KOPT-K1 (cell line): ENCODE results near the gene LGMN.
"Not testable (repeated sequence)": the region's sequence is repeated elsewhere in the genome, so short reads cannot be mapped to it uniquely, and the experiment has no call there.

Source experiments
- H3K27ac ChIP-seq: fragments of 200-600 bp; sonication (generic); 2 replicates; pipeline ENCODE4 v1.5.1; 2016; ENCODE audit warnings: antibody characterized with exemption, mild to moderate bottlenecking, low read depth, low read length; ENCODE audit not compliant: poor library complexity, severe bottlenecking
- H3K36me3 ChIP-seq: fragments of 200-600 bp; sonication (generic); 2 replicates; pipeline ENCODE4 v1.5.1; 2017; ENCODE audit warnings: antibody characterized with exemption, mild to moderate bottlenecking, low read length, moderate library complexity; ENCODE audit not compliant: insufficient read depth
- H3K9me3 ChIP-seq: fragments of 200-600 bp; sonication (generic); 2 replicates; pipeline ENCODE4 v1.5.1; 2017; ENCODE audit warnings: antibody characterized with exemption, low read length, mild to moderate bottlenecking; ENCODE audit not compliant: insufficient read depth, poor library complexity, severe bottlenecking

LGMN gene

GRCh38 chr14:92750222-92750728, 1.8 kb upstream of the LGMN start:
- H3K9me3 ChIP-seq: peaks cover 33% of the 10 kb centered on the region

DNA sequence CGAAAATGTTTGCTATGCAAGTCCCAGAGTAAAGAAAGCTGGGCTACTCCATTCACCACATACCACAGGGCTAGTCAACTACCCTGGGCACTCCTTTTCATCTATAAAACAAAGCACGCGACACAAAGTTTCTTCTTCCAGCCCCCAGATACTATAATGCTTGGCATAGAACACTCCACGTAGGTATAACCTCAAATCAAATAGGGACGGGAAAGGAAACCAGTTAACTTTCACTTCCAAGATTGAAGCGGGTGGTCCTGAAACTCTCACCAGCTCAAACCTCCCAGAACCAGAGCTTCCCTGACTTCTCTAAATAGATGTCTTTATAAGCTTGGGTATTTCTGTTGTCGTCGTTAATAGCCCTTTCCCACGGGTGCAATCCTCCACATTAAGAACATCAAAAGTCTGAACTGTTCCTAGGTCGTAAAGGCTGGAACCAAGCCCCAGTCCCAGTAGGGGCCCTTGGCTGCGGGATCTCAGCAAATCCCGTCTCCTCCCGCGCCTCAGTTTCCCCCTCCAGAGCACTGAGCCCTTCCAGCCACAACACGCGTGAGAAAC, 647 bp downstream of the LGMN start:
- no peak overlapping the region for H3K27ac ChIP-seq
- no peaks in the 10 kb centered on the region for H3K36me3 ChIP-seq
- peaks cover 33% of the 10 kb centered on the region for H3K9me3 ChIP-seq

More at GRCh38 chr14:92750222-92750728, 1.8 kb upstream of the LGMN start:
- H3K36me3 ChIP-seq: not testable (repeated sequence)
- peak overlapping the region; percentile 85 for H3K27ac ChIP-seq

DNA sequence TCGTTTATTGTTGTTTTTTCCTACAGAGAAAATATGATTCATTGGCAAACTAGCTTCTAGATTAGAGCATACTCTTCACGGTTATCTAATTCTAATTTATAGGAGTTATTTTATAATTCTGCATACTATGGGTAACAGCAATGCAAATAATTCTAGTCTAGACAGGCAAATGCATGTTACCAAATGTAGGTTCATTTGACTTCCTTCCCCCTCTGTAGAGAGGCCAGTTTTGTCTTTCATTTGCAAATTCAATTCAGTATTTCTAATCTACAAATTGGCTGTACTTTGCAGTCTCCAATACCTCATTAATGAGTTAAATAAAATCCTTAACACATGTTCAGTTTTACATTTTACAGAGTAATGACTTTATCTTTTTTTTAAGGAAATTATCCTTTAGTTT, 4.2 kb downstream of the LGMN start:
- Histone ChIP-seq H3K27ac (no peak overlapping the region), H3K9me3 (peaks cover 27% of the 10 kb centered on the region), H3K36me3 (no peaks in the 10 kb centered on the region)

- Histone ChIP-seq H3K9me3 (no peaks in the 10 kb centered on the region), H3K27ac (no peak overlapping the region), H3K36me3 (no peaks in the 10 kb centered on the region)
Measured at GRCh38 chr14:92740440-92740839, 8.0 kb downstream of the LGMN start.

GRCh38 chr14:92737619-92738188, 10.7 kb downstream of the LGMN start:
- peak overlapping the region; percentile 60 for H3K27ac ChIP-seq
- no peaks in the 10 kb centered on the region for H3K9me3 ChIP-seq
- H3K36me3 ChIP-seq: no peaks in the 10 kb centered on the region

- H3K27ac ChIP-seq: peak overlapping the region; percentile 60
- peaks cover 4% of the 10 kb centered on the region for H3K9me3 ChIP-seq
- H3K36me3 ChIP-seq: no peaks in the 10 kb centered on the region
Measured at GRCh38 chr14:92737206-92737605, 11.2 kb downstream of the LGMN start.

GRCh38 chr14:92735344-92735743, 13.1 kb downstream of the LGMN start:
- no peaks in the 10 kb centered on the region for H3K36me3 ChIP-seq
- H3K27ac ChIP-seq: no peak overlapping the region
- peaks cover 15% of the 10 kb centered on the region for H3K9me3 ChIP-seq

GRCh38 chr14:92734618-92735017, 13.8 kb downstream of the LGMN start:
- no peaks in the 10 kb centered on the region for H3K36me3 ChIP-seq
- no peak overlapping the region for H3K27ac ChIP-seq
- H3K9me3 ChIP-seq: peaks cover 15% of the 10 kb centered on the region

DNA sequence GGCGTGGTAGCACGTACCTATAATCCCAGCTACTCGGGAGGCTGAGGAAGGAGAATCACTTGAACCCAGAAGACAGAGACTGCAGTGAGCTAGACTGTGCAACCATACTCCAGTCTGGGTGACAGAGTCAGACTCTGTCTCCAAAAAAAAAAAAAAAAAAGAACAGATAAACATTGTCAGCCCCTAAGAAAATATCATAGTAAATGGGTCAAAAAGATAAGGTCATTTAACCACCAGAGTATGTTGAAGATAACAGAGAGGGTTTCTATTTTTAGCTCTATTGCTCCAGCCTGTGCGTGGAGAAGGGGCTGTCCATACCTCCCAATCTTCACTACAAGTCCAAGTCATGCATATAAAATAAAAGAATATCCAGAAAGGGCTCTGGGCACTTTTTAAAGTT, 15.4 kb downstream of the LGMN start:
- H3K36me3 ChIP-seq: no peaks in the 10 kb centered on the region
- H3K27ac ChIP-seq: no peak overlapping the region
- H3K9me3 ChIP-seq: peaks cover 15% of the 10 kb centered on the region

DNA sequence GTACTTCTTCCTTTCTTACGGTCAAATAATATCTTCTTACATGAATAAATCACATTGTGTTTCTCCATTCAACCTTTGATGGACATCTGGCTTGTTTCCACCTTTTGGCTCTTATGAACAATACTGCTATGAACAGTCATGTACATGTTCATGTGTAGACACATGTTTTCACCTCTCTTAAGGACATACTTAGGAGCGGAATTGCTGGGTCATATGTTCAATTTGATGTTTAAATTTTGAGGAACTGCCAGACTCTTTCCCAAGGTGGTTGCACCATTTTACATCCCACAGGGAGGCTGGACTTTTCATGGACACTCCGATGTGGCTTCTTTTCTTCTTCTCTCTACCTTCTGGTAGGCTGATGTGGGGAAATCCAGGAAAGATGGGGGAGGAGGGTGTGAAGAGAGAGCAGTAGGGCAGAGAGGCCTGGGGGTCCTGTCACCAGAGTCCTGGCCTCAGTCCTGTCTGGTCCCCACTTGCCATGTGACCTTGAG, 16.8 kb downstream of the LGMN start:
- Histone ChIP-seq H3K36me3 (no peaks in the 10 kb centered on the region), H3K9me3 (peaks cover 15% of the 10 kb centered on the region), H3K27ac (no peak overlapping the region)

- Histone ChIP-seq H3K27ac (no peak overlapping the region), H3K36me3 (no peaks in the 10 kb centered on the region)
Measured at GRCh38 chr14:92729634-92730358, 18.6 kb downstream of the LGMN start.

DNA sequence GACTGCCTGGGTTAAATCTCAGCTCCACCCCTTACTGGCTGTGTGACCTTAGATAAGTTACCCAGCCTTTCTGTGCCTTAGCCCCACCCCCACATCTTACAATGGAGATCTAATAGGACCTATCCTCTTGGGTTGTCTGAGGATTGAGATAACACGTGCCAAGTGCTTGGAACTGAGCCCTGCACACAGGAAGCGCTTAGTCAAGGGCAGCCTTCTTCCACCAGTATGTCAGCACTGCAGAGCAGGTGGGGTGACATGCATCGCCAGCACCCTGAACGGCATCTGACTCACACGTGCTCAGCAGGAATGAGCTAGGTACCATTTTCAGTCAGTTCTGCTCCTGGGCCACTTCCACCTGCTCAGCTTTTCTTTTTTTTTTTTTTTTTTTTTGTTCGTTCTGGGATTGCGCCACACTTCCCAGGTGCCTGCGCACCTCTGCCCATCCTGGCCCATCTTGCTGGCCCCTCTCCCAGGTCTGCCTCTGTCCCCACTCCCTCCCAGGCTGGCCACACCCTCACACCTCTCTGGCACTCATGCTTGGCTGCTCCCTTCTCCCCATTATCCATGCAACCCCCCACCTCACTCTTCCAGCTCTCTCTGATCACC, 19.6 kb downstream of the LGMN start:
- Histone ChIP-seq H3K27ac (no peak overlapping the region), H3K36me3 (no peaks in the 10 kb centered on the region)

More at GRCh38 chr14:92729634-92730358, 18.6 kb downstream of the LGMN start:
- peaks cover 15% of the 10 kb centered on the region for H3K9me3 ChIP-seq

DNA sequence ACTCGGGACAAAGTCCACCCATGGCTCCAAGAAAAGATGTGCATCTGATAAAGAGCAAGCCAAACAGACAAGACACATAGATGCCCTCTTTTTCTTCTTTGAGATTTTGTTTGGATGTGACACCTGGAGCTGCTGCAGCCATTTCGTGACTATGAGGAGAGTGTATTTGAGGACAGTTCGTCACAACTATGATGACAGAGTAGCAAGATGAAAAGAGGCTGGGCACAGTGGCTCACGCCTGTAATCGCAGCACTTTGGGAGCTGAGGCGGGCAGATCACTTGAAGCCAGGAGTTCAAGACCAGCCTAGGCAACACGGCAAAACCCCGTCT, 21.5 kb downstream of the LGMN start:
- peaks cover 8% of the 10 kb centered on the region for H3K9me3 ChIP-seq
- no peaks in the 10 kb centered on the region for H3K36me3 ChIP-seq
- H3K27ac ChIP-seq: no peak overlapping the region

More for the DNA sequence above, 19.6 kb downstream of the LGMN start:
- peaks cover 15% of the 10 kb centered on the region for H3K9me3 ChIP-seq

DNA sequence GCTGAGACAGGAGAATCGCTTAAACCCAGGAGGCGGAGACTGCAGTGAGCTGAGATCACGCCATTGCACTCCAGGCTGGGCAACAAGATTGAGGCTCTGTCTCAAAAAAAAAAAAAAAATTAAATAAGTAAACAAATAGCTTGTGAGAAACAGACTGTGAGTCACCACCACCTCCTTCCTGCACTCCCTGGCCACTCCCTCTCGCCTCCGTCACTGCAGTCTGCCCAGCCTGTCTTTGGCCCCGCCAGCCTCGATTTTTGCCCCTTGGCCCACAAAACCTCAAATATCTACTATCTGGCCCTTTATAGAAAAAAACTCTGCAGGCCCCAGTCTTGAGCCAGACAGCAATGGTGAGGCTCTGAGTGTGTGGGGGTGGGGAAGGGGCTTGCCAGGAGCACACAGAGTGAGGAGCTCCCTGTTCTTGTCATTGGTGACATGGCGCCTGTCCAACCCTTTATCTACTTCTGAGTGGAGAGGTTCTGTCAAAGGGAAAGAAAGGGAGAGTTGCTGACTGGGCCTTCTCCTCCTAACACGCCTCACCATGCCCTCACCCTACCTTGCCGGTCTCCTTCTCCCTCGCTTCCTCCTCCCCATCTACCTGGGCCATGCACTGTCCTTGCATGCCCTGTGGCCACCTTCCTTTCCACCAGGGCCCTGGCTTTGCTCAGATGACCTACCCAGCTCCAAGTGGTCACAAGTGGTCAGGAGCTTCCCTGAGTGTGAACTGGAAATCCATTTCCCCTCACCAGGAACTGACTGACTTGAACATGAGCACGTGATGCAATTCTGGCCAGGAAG, 22.1 kb downstream of the LGMN start:
- H3K36me3 ChIP-seq: no peaks in the 10 kb centered on the region
- H3K27ac ChIP-seq: no peak overlapping the region
- H3K9me3 ChIP-seq: peaks cover 2% of the 10 kb centered on the region
